Brain microvascular endothelial cell (primary cell): ENCODE measurements around the gene AACS.
"Not testable (repeated sequence)": the region's sequence is repeated elsewhere in the genome, so short reads cannot be mapped to it uniquely, and the experiment has no call there.

Experiments
- DNase-seq: peaks from one replicate; pipeline ENCODE4 v3.0.0-alpha.2; 2020
- H3K27ac ChIP-seq: fragments of 250-450 bp; sonication (Bioruptor Pico); 2 replicates; pipeline ENCODE4 v1.5.1; 2020; ENCODE audit warnings: mild to moderate bottlenecking, moderate library complexity
- H3K27me3 ChIP-seq: fragments of 250-450 bp; sonication (Bioruptor Pico); replicated peaks from 2 replicates; pipeline ENCODE4 v1.5.1; 2020; ENCODE audit warnings: mild to moderate bottlenecking
- H3K36me3 ChIP-seq: fragments of 250-450 bp; sonication (Bioruptor Pico); replicated peaks from 2 replicates; pipeline ENCODE4 v1.5.1; 2020; ENCODE audit warnings: mild to moderate bottlenecking
- H3K4me3 ChIP-seq: 2 replicates; pipeline ENCODE4 v1.5.1; 2011; ENCODE audit warnings: low read depth, mild to moderate bottlenecking, control low read depth, low read length, moderate library complexity
- in situ Hi-C: cut with HindIII; loops from 2 replicates; pipeline ENCODE4 v1.10.0; 2017; ENCODE audit warnings: low sequenced_read_pairs, low pct_ligation_motif_present
- TF ChIP-seq, protein P1 (sequence below): IDR thresholded peaks from 2 replicates; pipeline ENCODE4 v1.5.1; 2011; ENCODE audit warnings: low read depth, mild to moderate bottlenecking, moderate library complexity, low read length, control low read depth, inconsistent platforms; ENCODE audit errors: missing control alignments

The AACS gene

GRCh38 chr12:125079084-125079483 lies 13.8 kb downstream of the AACS start:
- in situ Hi-C loops: no loop called here
- H3K27ac ChIP-seq: no peak overlapping the region
- TF ChIP-seq, protein P1, sequence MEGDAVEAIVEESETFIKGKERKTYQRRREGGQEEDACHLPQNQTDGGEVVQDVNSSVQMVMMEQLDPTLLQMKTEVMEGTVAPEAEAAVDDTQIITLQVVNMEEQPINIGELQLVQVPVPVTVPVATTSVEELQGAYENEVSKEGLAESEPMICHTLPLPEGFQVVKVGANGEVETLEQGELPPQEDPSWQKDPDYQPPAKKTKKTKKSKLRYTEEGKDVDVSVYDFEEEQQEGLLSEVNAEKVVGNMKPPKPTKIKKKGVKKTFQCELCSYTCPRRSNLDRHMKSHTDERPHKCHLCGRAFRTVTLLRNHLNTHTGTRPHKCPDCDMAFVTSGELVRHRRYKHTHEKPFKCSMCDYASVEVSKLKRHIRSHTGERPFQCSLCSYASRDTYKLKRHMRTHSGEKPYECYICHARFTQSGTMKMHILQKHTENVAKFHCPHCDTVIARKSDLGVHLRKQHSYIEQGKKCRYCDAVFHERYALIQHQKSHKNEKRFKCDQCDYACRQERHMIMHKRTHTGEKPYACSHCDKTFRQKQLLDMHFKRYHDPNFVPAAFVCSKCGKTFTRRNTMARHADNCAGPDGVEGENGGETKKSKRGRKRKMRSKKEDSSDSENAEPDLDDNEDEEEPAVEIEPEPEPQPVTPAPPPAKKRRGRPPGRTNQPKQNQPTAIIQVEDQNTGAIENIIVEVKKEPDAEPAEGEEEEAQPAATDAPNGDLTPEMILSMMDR: no peak
- peaks cover 13% of the 10 kb centered on the region for H3K36me3 ChIP-seq
- H3K4me3 ChIP-seq: no peak overlapping the region
- DNase-seq: no peak
- no peaks in the 10 kb centered on the region for H3K27me3 ChIP-seq

- H3K36me3 ChIP-seq: peaks cover 15% of the 10 kb centered on the region
- no peak overlapping the region for H3K27ac ChIP-seq
- H3K27me3 ChIP-seq: no peaks in the 10 kb centered on the region
- DNase-seq: no peak
- no peak overlapping the region for H3K4me3 ChIP-seq
- TF ChIP-seq, protein P1: no peak
- in situ Hi-C loops: no loop called here
Measured at GRCh38 chr12:125079648-125080645, 14.7 kb downstream of the AACS start.

DNA sequence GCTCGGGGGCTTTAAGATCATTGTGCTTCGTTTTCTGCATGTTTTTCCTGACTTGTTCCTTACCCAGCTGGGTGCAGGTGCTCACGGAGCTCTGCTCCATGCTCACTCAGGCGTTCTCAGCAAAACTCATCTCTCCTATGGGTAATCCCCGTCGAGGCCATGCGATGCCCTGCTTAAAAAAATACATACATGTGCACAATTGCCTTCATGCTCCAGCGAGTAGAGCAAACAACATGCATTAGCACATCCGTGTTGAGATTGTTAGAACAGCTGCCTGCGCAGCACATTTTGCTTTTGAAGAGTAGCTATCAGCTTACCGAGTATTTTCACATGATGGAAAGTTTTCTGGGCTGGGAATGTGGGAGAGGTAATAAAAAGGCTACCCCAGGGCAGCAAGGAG lies 16.2 kb downstream of the AACS start:
- Histone ChIP-seq H3K27ac (no peak overlapping the region), H3K4me3 (no peak overlapping the region), H3K27me3 (no peaks in the 10 kb centered on the region), H3K36me3 (peaks cover 9% of the 10 kb centered on the region)
- no peak for DNase-seq
- TF ChIP-seq, protein P1: no peak
- in situ Hi-C loops: no loop called here

- Histone ChIP-seq H3K36me3 (peaks cover 7% of the 10 kb centered on the region), H3K4me3 (no peak overlapping the region), H3K27ac (no peak overlapping the region), H3K27me3 (no peaks in the 10 kb centered on the region)
- TF ChIP-seq, protein P1: no peak
- DNase-seq: no peak
- in situ Hi-C loops: no loop called here
Measured at GRCh38 chr12:125083072-125083471, 17.8 kb downstream of the AACS start.

- DNase-seq, H3K27ac ChIP-seq, H3K4me3 ChIP-seq, H3K27me3 ChIP-seq, H3K36me3 ChIP-seq, in situ Hi-C loops: not testable (repeated sequence)
Measured at GRCh38 chr12:125088199-125088598, 23.0 kb downstream of the AACS start.

- Histone ChIP-seq H3K36me3 (peaks cover 7% of the 10 kb centered on the region), H3K27me3 (no peaks in the 10 kb centered on the region), H3K27ac (no peak overlapping the region), H3K4me3 (no peak overlapping the region)
- in situ Hi-C loops: no loop called here
- TF ChIP-seq, protein P1: peak; percentile 39
- DNase-seq: peak; percentile 14
Measured at GRCh38 chr12:125089083-125089482, 23.8 kb downstream of the AACS start.
